IMR-90 (cell line): ENCODE data around the gene MYOM1. TPM values are rescaled to one million over a fixed set of nuclear protein-coding genes. Genes with fewer than 3 reads are reported as not detected.

ENCODE experiments used
- ATAC-seq: fragments of 200-7000 bp; cut with Tn5 transposase; 2 replicates; pipeline ENCODE4 v1.9.1; 2020; ENCODE audit warnings: low read depth, mild to moderate bottlenecking, moderate library complexity
- BruUV-seq: library from RNA; stranded (reverse); fragments of 400-500 nt; replicated peaks from 2 replicates; lab custom pipeline; 2021; lab: Mats Ljungman, UMichigan
- CTCF ChIA-PET: fragments of 300-600 bp; formaldehyde crosslinking; extraction: SDS; loops from one replicate; lab custom pipeline; 2021; ENCODE audit warnings: antibody characterized with exemption; lab: Yijun Ruan, JAX
- POLR2A ChIA-PET: fragments of 300-600 bp; sonication (Branson Sonifier 250); formaldehyde crosslinking; loops from one replicate; lab custom pipeline; 2022; ENCODE audit warnings: antibody characterized with exemption; ENCODE audit not compliant: unreplicated experiment; lab: Charles Lee
- DNase-seq: peaks from one replicate; pipeline ENCODE4 v3.0.0; 2013
- H2AFZ ChIP-seq: replicated peaks from 2 replicates; pipeline ENCODE3; 2013; ENCODE audit warnings: low read length, mild to moderate bottlenecking; ENCODE audit not compliant: poor library complexity
- H2AK5ac ChIP-seq: 2 replicates; pipeline ENCODE4 v1.6.1; 2013; ENCODE audit warnings: low read depth, low read length, inconsistent platforms
- H2AK9ac ChIP-seq: replicated peaks from 2 replicates; pipeline ENCODE3; 2013; ENCODE audit warnings: mild to moderate bottlenecking, low read depth, low read length, moderate library complexity; ENCODE audit not compliant: poor library complexity
- H2BK120ac ChIP-seq: 2 replicates; pipeline ENCODE4 v1.6.1; 2013; ENCODE audit warnings: low read depth, low read length, inconsistent platforms
- H2BK15ac ChIP-seq: 3 replicates; pipeline ENCODE4 v1.6.1; 2013; ENCODE audit warnings: low read depth, low read length, inconsistent platforms
- H2BK20ac ChIP-seq: 2 replicates; pipeline ENCODE4 v1.6.1; 2013; ENCODE audit warnings: low read depth, mild to moderate bottlenecking, inconsistent platforms, low read length, moderate library complexity
- H2BK5ac ChIP-seq: 2 replicates; pipeline ENCODE4 v1.6.1; 2013; ENCODE audit warnings: mild to moderate bottlenecking, low read depth, low read length, inconsistent platforms; ENCODE audit not compliant: poor library complexity, severe bottlenecking
- H3K14ac ChIP-seq: replicated peaks from 2 replicates; pipeline ENCODE4 v1.6.1; 2013; ENCODE audit warnings: low read depth, low read length, inconsistent platforms
- H3K18ac ChIP-seq: 2 replicates; pipeline ENCODE4 v1.6.1; 2013; ENCODE audit warnings: low read depth, low read length, control low read depth
- H3K23ac ChIP-seq: 2 replicates; pipeline ENCODE4 v1.6.1; 2013; ENCODE audit warnings: low read depth, low read length, inconsistent platforms
- H3K27ac ChIP-seq: 2 replicates; pipeline ENCODE4 v1.5.1; 2013; ENCODE audit warnings: mild to moderate bottlenecking, control low read depth, low read length; ENCODE audit not compliant: insufficient read depth
- H3K27me3 ChIP-seq: 2 replicates; pipeline ENCODE4 v1.6.1; 2013; ENCODE audit warnings: low read length; ENCODE audit not compliant: control insufficient read depth, insufficient read depth
- H3K36me3 ChIP-seq: 2 replicates; pipeline ENCODE4 v1.6.1; 2013; ENCODE audit warnings: low read length, mixed read lengths; ENCODE audit not compliant: control insufficient read depth, insufficient read depth
- H3K4ac ChIP-seq: 2 replicates; pipeline ENCODE4 v1.6.1; 2013; ENCODE audit warnings: low read depth, low read length, inconsistent platforms
- H3K4me1 ChIP-seq: 2 replicates; pipeline ENCODE4 v1.6.1; 2013; ENCODE audit warnings: low read length, mixed read lengths; ENCODE audit not compliant: control insufficient read depth, insufficient read depth
- H3K4me2 ChIP-seq: 2 replicates; pipeline ENCODE4 v1.6.1; 2013; ENCODE audit warnings: low read depth, mild to moderate bottlenecking, control low read depth, low read length, moderate library complexity
- H3K4me3 ChIP-seq: 2 replicates; pipeline ENCODE4 v1.5.1; 2013; ENCODE audit warnings: low read depth, mild to moderate bottlenecking, control low read depth, low read length, moderate library complexity; ENCODE audit not compliant: insufficient read depth
- H3K56ac ChIP-seq: 2 replicates; pipeline ENCODE4 v1.6.1; 2013; ENCODE audit warnings: low read length, inconsistent platforms; ENCODE audit not compliant: insufficient read depth; ENCODE audit errors: extremely low read depth
- H3K79me1 ChIP-seq, 2 experiments: 2 replicates each; pipeline ENCODE4 v1.6.1; 2013; ENCODE audit warnings: low read length in 2 of 2, inconsistent platforms in 1 of 2, low read depth in 1 of 2
- H3K9ac ChIP-seq: 2 replicates; pipeline ENCODE4 v1.6.1; 2013; ENCODE audit warnings: low read depth, low read length, control low read depth
- H3K9me1 ChIP-seq: 2 replicates; pipeline ENCODE4 v1.6.1; 2013; ENCODE audit warnings: low read length, inconsistent platforms; ENCODE audit not compliant: insufficient read depth
- H3K9me3 ChIP-seq: 2 replicates; pipeline ENCODE4 v1.6.1; 2013; ENCODE audit warnings: low read length; ENCODE audit not compliant: control insufficient read depth, insufficient read depth
- H4K20me1 ChIP-seq: 2 replicates; pipeline ENCODE4 v1.6.1; 2013; ENCODE audit warnings: low read length, inconsistent platforms; ENCODE audit not compliant: insufficient read depth
- H4K5ac ChIP-seq: 2 replicates; pipeline ENCODE4 v1.6.1; 2013; ENCODE audit warnings: mild to moderate bottlenecking, low read depth, low read length, control low read depth
- H4K8ac ChIP-seq, 2 experiments: 2 replicates each; pipeline ENCODE4 v1.6.1; 2013; ENCODE audit warnings: low read depth in 2 of 2, low read length in 2 of 2, control low read depth in 1 of 2, inconsistent platforms in 1 of 2
- H4K91ac ChIP-seq: 2 replicates; pipeline ENCODE4 v1.6.1; 2013; ENCODE audit warnings: low read depth, low read length, inconsistent platforms; ENCODE audit not compliant: insufficient read depth
- BHLHE40 ChIP-seq: fragments of 150-350 bp; IDR thresholded peaks from 2 replicates; pipeline ENCODE4 v1.6.1; 2016; ENCODE audit warnings: mild to moderate bottlenecking, low read depth, low read length
- ELK1 ChIP-seq: fragments of 150-350 bp; IDR thresholded peaks from 2 replicates; pipeline ENCODE4 v1.6.1; 2016; ENCODE audit warnings: low read depth, mild to moderate bottlenecking, low read length, moderate library complexity, borderline replicate concordance
- FOS ChIP-seq: fragments of 150-350 bp; IDR thresholded peaks from 2 replicates; pipeline ENCODE4 v1.6.1; 2016; ENCODE audit warnings: low read depth, low read length
- MAFK ChIP-seq: IDR thresholded peaks from 2 replicates; pipeline ENCODE4 v1.6.1; 2012; ENCODE audit warnings: low read depth, low read length, improper control_type of control experiment
- MXI1 ChIP-seq: IDR thresholded peaks from 2 replicates; pipeline ENCODE4 v1.6.1; 2012; ENCODE audit warnings: low read depth, mild to moderate bottlenecking, low read length, moderate library complexity, borderline replicate concordance
- NFE2L2 ChIP-seq: fragments of 150-350 bp; IDR thresholded peaks from 2 replicates; pipeline ENCODE4 v1.6.1; 2016; ENCODE audit warnings: low read depth, mild to moderate bottlenecking, low read length
- POLR2A ChIP-seq: IDR thresholded peaks from 2 replicates; pipeline ENCODE4 v1.6.1; 2012; ENCODE audit warnings: mild to moderate bottlenecking, low read depth, low read length
- RAD21 ChIP-seq: IDR thresholded peaks from 2 replicates; pipeline ENCODE4 v1.6.1; 2012; ENCODE audit warnings: low read length, improper control_type of control experiment
- RFX5 ChIP-seq: IDR thresholded peaks from 2 replicates; pipeline ENCODE4 v1.8.0; 2012; ENCODE audit warnings: low read depth, mild to moderate bottlenecking, low read length, moderate library complexity
- SMC3 ChIP-seq: fragments of 150-350 bp; IDR thresholded peaks from 2 replicates; pipeline ENCODE4 v1.6.1; 2016; ENCODE audit warnings: low read depth, mild to moderate bottlenecking, antibody characterized with exemption, low read length, moderate library complexity
- WGBS, 2 experiments: methylation state at CpG; one replicate each; pipeline versions ENCODE4 v1.1.5 to v1.1.7; 2013; ENCODE audit warnings: missing lambda C conversion rate in 2 of 2; ENCODE audit not compliant: insufficient read length in 1 of 2; ENCODE audit errors: extremely low coverage in 2 of 2; 5-methylcytosine and 5-hydroxymethylcytosine counted together
- dilution Hi-C: fragments of 300-500 bp; cut with HindIII; formaldehyde crosslinking; loops from one replicate; pipeline ENCODE4 v1.14.3; 2018; ENCODE audit warnings: low sequenced_read_pairs; ENCODE audit not compliant: unreplicated experiment
- in situ Hi-C: fragments of 300-500 bp; cut with MboI; formaldehyde crosslinking; loops from 3 replicates; pipeline ENCODE4 v1.14.3; 2019; ENCODE audit warnings: low sequenced_read_pairs, inconsistent platforms, mixed read lengths
- intact Hi-C: fragments of 100-400 bp; cut with micrococcal nuclease; formaldehyde crosslinking; loops from 2 replicates; pipeline ENCODE4 v1.10.0; 2022
- polyA plus RNA-seq, 3 experiments: library from polyadenylated mRNA; depleted of rRNA; stranded (reverse); fragments of >200 nt; gene quantifications; 2 replicates each; pipeline ENCODE4 v1.2.3, GENCODE V29; 2012; ENCODE audit warnings: low replicate concordance in 1 of 3
- total RNA-seq: library from RNA; depleted of rRNA; stranded (reverse); fragments of >200 nt; gene quantifications from 2 replicates; pipeline ENCODE4 v1.2.3, GENCODE V29; 2012

The MYOM1 gene
- total and polyA plus RNA-seq, 2 of the 4 experiments (the other 2 are of a cell fraction): under 0.01 to 0.10 TPM

DNA sequence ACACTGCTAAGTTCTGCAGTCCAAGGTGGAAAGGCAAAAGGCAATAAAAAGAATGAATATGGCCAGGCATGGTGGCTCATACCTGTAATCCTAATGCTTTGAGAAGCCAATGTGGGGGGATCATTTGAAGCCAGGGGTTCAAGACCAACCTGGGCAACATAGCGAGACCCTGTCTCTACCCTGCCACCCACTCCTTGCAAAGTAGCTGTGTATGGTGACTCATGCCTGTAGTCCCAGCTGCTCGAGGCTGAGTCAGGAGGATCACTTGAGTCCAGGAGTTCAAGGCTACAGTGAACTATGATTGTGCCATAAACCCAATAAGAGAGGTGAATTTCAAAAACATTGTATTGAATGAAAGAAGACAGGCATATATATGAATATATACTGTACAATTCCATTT lies 44.6 kb upstream of the MYOM1 start:
- Histone ChIP-seq H3K27ac (no peak overlapping the region), H2BK20ac (no peak overlapping the region), H3K9me3 (no peaks in the 10 kb centered on the region), H4K8ac (no peak overlapping the region), H3K9me1 (peaks cover 25% of the 10 kb centered on the region), H4K20me1 (peaks cover 67% of the 10 kb centered on the region), H3K9ac (no peak overlapping the region), H3K27me3 (no peaks in the 10 kb centered on the region), H3K4me1 (peaks cover 15% of the 10 kb centered on the region), H2AK9ac (no peak overlapping the region), H3K4me3 (no peak overlapping the region), H3K23ac (no peak overlapping the region; the same call in 1 of the 2 replicates), H3K4me2 (no peak overlapping the region; the same call in 1 of the 2 replicates), H2AFZ (no peak overlapping the region), H3K18ac (no peak overlapping the region), H3K79me1 (peaks cover 5 to 59% of the 10 kb centered on the region in 2 experiments; a peak in 3 of 4 replicates), H3K36me3 (no peaks in the 10 kb centered on the region; the same call in 1 of the 2 replicates), H4K91ac (no peak overlapping the region), H2AK5ac (no peak overlapping the region), H2BK120ac (no peak overlapping the region), H2BK15ac (no peak overlapping the region), H4K5ac (no peak overlapping the region), H2BK5ac (no peak overlapping the region), H3K14ac (no peak overlapping the region), H3K4ac (no peak overlapping the region), H3K56ac (no peak overlapping the region)
- no CpG with 5 or more reads among the region's 2 CpGs for WGBS, 2 experiments
- TF ChIP-seq RAD21: no peak
- no peak for TF ChIP-seq POLR2A
- TF ChIP-seq MAFK: no peak
- TF ChIP-seq SMC3: no peak
- no peak for TF ChIP-seq RFX5
- TF ChIP-seq BHLHE40: no peak
- no peak for TF ChIP-seq MXI1
- no peak for TF ChIP-seq NFE2L2
- TF ChIP-seq ELK1: no peak
- TF ChIP-seq FOS: no peak
- BruUV-seq: no TSS peak
- in situ Hi-C loops: no loop called here
- dilution Hi-C loops: no loop called here
- POLR2A ChIA-PET: interaction anchor here (0.6 kb wide), 1 partner anchor 184 kb away, joined by 11 read pairs; no protein-coding TSS in a partner anchor
- ATAC-seq (no peak), DNase-seq (peak; percentile 42)
- CTCF ChIA-PET: no interaction called here
- intact Hi-C loops: loop anchor here (5.0 kb wide), 2 partner anchors 188 to 338 kb away; partner anchors contain the start of gene TGIF1
